Measurements from ENCODE around the gene ANKRD40.

GRCh38 chr17:50725769-50726655, 18.3 kb upstream of the ANKRD40 start:
- TF ChIP-seq, protein P1, sequence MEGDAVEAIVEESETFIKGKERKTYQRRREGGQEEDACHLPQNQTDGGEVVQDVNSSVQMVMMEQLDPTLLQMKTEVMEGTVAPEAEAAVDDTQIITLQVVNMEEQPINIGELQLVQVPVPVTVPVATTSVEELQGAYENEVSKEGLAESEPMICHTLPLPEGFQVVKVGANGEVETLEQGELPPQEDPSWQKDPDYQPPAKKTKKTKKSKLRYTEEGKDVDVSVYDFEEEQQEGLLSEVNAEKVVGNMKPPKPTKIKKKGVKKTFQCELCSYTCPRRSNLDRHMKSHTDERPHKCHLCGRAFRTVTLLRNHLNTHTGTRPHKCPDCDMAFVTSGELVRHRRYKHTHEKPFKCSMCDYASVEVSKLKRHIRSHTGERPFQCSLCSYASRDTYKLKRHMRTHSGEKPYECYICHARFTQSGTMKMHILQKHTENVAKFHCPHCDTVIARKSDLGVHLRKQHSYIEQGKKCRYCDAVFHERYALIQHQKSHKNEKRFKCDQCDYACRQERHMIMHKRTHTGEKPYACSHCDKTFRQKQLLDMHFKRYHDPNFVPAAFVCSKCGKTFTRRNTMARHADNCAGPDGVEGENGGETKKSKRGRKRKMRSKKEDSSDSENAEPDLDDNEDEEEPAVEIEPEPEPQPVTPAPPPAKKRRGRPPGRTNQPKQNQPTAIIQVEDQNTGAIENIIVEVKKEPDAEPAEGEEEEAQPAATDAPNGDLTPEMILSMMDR (IDR thresholded peaks at IDR 0.05; ENCODE audit: low read length), result no peak
- no peak for TF ChIP-seq EZH2 (optimal IDR thresholded peaks at IDR 0.05; ENCODE audit: low read depth, low read length)
- TF ChIP-seq EZH2phosphoT487 (IDR thresholded peaks at IDR 0.05; ENCODE audit: low read length), result no peak

Data from MM.1S (cell line).